ENCODE data around the gene TMC7.
"Not testable (repeated sequence)": the region's sequence is repeated elsewhere in the genome, so short reads cannot be mapped to it uniquely, and the experiment has no call there.

Gene TMC7

DNA sequence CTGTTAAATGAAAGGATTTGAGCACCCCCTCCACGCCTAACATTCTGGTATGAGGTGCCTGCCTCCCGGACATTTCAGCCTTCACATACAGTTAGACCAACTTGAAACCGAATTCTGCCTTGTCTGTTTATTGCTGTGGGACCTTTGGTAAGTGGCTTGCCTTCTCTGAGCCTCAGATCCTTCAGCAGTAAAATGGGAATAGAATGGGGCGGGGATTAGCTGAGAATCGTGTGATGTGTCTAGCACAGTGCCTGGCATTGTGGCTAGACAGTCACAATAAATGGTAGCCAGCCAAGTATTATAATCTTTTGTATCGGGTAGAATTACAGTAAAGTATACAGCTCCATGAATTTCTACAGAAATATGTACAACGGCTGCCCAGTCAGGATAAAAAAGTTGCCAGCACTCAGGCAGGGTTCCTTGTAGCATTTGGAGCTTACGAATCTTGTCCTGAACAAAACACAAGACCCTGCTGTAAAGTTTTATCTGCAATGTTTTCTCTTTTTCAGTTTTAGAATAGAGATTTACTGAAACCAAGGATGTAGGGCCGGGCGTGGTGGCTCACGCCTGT, 786 bp downstream of the TMC7 start:
- no peak for DNase-seq (ENCODE audit: low spot score)

DNA sequence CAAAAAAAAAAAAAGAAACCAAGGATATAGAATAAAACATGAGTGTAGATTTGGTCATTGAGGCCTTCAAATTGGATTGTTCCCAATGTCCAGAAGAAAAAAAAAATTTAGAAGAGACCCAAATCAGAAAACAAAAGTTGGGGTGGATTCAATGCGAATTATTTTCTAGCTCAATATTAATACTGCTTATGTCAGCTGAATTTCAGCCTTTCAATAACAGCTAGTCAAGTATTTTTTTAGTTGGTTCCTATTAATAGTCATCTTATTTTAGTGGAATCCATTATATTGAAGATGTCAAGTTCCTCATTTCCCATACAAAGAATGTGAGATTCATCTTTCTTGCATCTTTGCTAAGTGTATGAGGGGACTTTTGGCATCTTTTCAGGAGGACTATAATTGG, 1.5 kb downstream of the TMC7 start:
- DNase-seq (ENCODE audit: low spot score): not testable (repeated sequence)

DNA sequence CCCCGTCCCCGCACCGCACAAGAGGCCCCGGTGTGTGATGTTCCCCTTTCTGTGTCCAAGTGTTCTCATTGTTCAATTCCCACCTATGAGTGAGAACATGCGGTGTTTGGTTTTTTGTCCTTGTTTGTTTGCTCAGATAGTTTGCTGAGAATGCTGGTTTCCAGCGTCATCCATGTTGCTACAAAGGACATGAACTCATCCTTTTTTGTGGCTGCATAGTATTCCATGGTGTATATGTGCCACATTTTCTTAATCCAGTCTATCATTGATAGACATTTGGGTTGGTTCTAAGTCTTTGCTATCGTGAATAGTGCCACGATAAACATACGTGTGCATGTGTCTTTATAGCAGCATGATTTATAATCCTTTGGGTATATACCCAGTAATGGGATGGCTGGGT, 8.0 kb downstream of the TMC7 start:
- DNase-seq (ENCODE audit: low spot score): not testable (repeated sequence)

GRCh38 chr16:18993531-18993930, 9.8 kb downstream of the TMC7 start:
- not testable (repeated sequence) for DNase-seq (ENCODE audit: low spot score)

GRCh38 chr16:18994181-18994580, 10.4 kb downstream of the TMC7 start:
- not testable (repeated sequence) for DNase-seq (ENCODE audit: low spot score)

DNA sequence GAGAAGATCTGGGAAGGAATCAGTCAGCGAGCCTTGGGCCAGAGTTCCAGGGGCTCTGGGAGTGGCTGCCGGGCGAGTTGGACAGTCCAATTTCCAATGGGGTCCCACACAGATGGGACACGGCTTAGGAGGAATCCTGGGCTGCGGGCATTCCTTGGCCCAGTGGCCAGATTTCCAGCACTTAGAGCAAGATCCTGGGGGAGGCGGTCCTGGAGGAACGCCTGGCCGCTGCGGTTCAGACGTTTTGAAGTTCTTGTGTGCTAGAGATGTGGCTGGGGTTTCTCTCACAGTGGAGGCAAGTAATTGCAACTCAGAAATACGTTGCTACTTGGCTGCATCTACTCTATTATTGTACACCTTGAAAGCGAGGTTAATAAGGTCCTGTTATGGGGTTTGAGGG, 11.7 kb downstream of the TMC7 start:
- not testable (repeated sequence) for DNase-seq (ENCODE audit: low spot score)

DNA sequence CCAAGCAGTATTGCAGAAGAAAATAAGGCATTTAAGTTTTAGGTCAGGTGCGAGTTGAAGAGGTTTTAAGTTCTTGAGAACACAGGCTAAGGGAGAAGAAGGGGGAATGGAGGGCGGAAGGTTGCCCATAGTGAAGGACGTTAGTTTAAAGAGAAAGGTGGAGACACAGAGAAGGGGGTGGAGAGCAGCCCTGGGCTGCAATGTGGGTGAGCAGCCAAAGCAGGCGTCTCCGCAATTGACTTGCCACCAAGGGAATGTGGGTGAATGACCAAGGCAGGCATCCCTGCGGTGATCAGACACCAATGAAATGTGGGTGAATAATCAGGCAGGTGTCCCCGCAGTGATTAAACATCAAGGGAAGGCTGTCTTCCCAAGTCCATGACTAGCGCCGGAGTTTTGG, 12.8 kb downstream of the TMC7 start:
- not testable (repeated sequence) for DNase-seq (ENCODE audit: low spot score)

- DNase-seq (ENCODE audit: low spot score): not testable (repeated sequence)
Observed at GRCh38 chr16:18997001-18997400, 13.3 kb downstream of the TMC7 start.

DNA sequence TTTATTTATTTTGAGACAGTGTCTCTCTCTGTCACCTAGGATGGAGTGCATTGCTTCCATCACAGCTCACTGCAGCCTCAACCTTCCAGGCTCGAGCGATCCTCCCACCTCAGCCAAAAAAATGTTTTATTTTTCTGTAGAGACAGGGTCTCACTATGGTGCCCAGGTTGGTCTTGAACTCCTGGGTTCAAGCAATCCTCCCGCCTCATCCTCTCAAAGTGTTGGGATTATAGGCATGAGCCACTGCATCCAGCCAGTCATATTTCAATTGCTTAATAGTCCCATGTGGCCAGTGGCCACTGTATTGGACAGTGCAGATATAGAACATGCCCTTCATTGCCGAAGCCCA, 15.3 kb downstream of the TMC7 start:
- DNase-seq (ENCODE audit: low spot score): no peak

DNA sequence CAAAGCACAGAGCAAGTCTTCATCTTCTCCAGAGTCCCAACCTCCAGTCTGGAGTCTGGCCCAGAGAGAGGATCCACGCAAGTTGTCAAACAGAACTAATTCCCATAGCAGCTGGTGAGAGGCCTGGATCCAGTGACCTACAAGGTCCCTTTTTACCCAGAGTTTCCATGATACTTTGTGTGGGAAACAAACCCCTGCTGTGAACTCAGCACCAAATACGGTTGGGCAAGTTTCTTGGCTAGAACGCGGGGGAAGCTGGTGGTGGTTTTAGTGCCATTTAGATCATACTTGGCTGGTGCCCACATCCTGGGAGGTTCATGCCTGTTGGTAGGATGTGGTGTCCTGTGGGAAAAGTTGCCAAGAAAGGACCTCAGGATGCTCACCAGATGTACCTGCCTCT, 18.1 kb downstream of the TMC7 start:
- DNase-seq (ENCODE audit: low spot score): no peak

DNA sequence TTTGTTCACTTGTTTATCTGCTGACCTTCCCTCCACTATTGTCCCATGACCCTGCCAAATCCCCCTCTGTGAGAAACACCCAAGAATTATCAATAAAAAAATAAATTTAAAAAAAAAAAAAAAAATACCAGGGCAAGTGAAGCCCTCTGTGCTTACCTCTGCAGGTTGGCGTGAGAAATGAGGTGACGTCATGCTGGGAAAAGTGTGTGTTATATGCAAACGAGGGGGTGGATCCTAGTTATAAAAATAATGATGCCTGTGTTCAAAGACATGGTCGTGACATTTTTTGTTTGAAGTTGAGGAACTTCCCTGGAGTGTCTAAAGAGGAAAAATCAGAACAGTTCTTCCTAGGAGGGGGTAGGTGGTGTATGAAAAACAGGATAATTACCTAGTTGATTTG, 20.2 kb downstream of the TMC7 start:
- DNase-seq (ENCODE audit: low spot score): no peak

GRCh38 chr16:19005561-19006445, 22.1 kb downstream of the TMC7 start:
- DNase-seq (ENCODE audit: low spot score): no peak

DNA sequence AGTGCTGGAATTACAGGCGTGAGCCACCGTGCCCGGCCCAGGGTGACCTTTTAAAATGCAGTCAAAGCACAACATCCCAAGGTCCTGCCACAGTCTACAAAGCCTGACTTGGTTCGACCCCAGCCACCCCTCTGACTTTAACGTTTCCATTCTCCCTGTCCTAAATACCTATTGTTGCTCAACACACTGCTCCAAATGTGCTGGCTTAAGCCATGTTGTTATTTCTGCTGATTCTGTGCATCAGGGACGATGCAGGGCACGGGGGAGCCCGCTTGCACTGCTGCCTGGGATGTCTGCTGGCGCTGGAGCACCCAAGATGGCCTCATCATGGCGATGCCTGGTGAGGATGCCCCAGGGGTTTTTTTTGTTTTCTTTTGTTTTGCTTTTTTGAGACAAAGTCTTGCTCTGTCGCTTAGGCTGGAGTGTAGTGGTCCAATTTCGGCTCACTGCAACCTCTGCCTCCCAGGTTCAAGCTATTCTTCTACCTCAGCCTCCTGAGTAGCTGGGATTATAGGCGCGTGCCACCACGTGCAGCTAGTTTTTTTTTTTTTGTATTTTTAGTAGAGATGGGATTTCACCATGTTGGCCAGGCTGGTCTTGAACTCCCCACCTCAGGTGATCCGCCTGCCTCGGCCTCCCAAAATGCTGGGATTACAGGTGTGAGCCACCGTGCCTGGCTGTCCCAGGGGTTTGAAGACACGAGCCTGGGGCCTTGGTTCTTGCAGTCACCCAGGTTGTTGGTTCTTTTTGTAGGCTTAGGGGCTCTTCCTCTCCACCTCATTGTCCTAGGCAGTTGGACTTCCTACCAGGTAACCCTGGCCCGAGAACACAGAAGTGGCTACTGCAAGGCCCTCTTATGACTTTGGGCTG, 22.9 kb downstream of the TMC7 start:
- no peak for DNase-seq (ENCODE audit: low spot score)

- no peak for DNase-seq (ENCODE audit: low spot score)
Observed at GRCh38 chr16:19008245-19009169, 24.8 kb downstream of the TMC7 start.

DNA sequence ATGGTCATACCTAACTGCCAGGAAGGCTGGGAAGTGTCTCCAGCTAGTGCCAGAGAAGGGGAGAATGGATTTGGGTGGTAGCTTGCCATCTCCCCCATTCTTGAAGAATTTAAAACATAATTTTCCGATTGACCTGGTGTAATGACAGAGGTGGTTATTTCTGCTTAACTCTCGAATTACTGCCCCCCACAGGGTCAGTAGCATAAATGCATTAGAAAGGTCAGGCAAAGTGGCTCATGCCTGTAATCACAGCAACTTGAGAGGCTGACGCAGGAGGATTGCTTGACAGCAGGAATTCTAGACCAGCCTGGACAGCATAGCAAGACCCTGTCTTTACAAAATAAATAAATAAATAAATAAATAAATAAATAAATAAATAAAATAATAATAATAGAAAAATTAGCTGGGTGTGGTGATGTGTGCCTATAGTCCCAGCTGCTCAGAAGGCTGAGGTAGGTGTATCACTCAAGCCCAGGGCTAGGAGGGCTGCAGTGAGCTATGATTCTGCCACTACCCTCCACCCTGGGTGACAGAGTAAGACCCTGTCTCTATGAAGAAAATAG, 27.5 kb downstream of the TMC7 start:
- no peak for DNase-seq (ENCODE audit: low spot score)

GRCh38 chr16:19014461-19014860, 30.7 kb downstream of the TMC7 start:
- DNase-seq (ENCODE audit: low spot score): no peak

DNA sequence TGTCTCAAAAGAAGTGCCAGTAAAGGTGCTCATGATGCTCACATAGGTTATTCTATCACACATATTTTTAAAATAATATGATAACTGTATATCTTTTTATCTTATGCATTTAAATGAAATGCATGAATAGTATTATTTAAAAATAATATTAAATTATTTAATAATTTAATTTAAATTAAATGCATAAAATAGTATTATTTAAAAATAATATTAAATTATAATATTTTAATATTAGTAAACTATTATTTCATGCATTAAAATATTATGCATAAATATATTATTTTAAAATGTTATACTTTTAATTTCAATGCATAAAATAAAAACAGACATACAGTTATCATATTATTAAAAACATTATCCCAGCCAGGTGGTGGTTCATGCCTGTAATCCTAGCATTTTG, 33.4 kb downstream of the TMC7 start:
- DNase-seq (ENCODE audit: low spot score): no peak

DNA sequence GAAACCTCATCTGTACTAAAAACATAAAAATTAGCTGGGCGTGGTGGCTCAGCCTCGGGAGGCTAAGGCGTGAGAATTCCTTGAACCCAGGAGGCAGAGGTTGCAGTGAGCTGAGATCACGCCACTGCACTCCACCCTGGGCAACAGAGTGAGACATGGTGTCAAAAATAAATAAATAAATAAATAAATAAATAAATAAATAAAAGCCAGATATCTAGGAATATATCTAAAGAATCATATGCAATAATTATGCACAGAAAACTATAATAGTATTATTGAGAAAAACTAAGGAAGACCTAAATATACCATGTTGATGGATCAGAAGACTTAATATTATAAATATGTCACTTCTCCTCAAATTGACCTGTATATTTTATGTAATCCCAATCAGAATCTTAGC, 37.0 kb downstream of the TMC7 start:
- DNase-seq (ENCODE audit: low spot score): no peak

GRCh38 chr16:19021747-19022146, 38.0 kb downstream of the TMC7 start:
- no peak for DNase-seq (ENCODE audit: low spot score)

DNA sequence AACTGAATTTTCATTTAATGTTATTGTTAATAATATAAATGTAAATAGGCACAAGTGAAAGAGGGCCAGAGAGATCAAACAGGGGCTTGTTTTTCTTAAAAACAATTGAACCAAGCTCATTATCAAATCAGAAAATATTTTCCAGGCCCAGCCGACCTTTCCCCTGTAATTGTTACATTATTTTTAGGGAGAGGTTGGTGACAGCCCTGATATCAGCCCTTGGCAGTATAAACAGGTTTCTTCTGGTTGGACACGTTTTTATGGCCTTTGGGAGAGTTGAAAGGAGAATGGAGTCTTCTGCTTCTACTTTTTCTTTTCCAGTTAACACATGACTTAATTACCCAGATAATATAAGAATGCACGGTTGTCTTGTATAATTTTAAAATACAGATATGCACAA, 43.7 kb downstream of the TMC7 start:
- DNase-seq (ENCODE audit: low spot score): no peak

- no peak for DNase-seq (ENCODE audit: low spot score)
Observed at GRCh38 chr16:19029980-19030379, 46.2 kb downstream of the TMC7 start.
